H1 (cell line): ENCODE results near the gene C17orf100. TPM values are rescaled to one million over a fixed set of nuclear protein-coding genes. Genes with fewer than 3 reads are reported as not detected.

ENCODE experiments used
- CTCF ChIA-PET: fragments of 300-600 bp; sonication (Branson Sonifier 250); formaldehyde crosslinking; loops from one replicate; lab custom pipeline; 2021; ENCODE audit not compliant: partially characterized antibody; lab: Charles Lee
- POLR2A ChIA-PET: fragments of 300-600 bp; sonication (Branson Sonifier 250); formaldehyde crosslinking; loops from one replicate; lab custom pipeline; 2021; ENCODE audit warnings: inconsistent platforms; ENCODE audit not compliant: partially characterized antibody; lab: Charles Lee
- DNase-seq, 2 experiments: peaks; one replicate each; pipeline versions ENCODE4 v3.0.0 to v3.0.0-alpha.2; 2010 to 2022; ENCODE audit warnings: low spot score in 2 of 2, low read depth in 1 of 2, mixed read lengths in 1 of 2
- FAIRE-seq: peaks from 2 replicates; lab custom pipeline; 2011; peaks lifted over from hg19 to GRCh38; lab: Jason Lieb, UNC
- H2AFZ ChIP-seq: 2 replicates; pipeline ENCODE4 v1.8.1; 2012; ENCODE audit warnings: low read length, inconsistent platforms
- H2AK5ac ChIP-seq: 2 replicates; pipeline ENCODE4 v1.6.1; 2013; ENCODE audit warnings: low read depth, low read length
- H2BK120ac ChIP-seq: replicated peaks from 2 replicates; pipeline ENCODE3; 2013; ENCODE audit warnings: low read depth, low read length, inconsistent platforms
- H2BK12ac ChIP-seq: 2 replicates; pipeline ENCODE4 v1.6.1; 2013; ENCODE audit warnings: low read depth, low read length
- H2BK15ac ChIP-seq: 2 replicates; pipeline ENCODE4 v1.6.1; 2013; ENCODE audit warnings: low read length
- H2BK20ac ChIP-seq: 2 replicates; pipeline ENCODE4 v1.6.1; 2013; ENCODE audit warnings: low read length
- H2BK5ac ChIP-seq: 2 replicates; pipeline ENCODE4 v1.6.1; 2013; ENCODE audit warnings: low read depth, low read length
- H3K14ac ChIP-seq: 2 replicates; pipeline ENCODE4 v1.6.1; 2013; ENCODE audit warnings: inconsistent platforms; ENCODE audit not compliant: insufficient read length
- H3K18ac ChIP-seq: 2 replicates; pipeline ENCODE4 v1.6.1; 2013; ENCODE audit warnings: low read length; ENCODE audit errors: extremely low read depth
- H3K23ac ChIP-seq: 2 replicates; pipeline ENCODE4 v1.6.1; 2013; ENCODE audit warnings: inconsistent platforms; ENCODE audit not compliant: insufficient read length
- H3K23me2 ChIP-seq: 2 replicates; pipeline ENCODE4 v1.6.1; 2013; ENCODE audit warnings: low read depth, low read length
- H3K27ac ChIP-seq: 2 replicates; pipeline ENCODE4 v1.6.1; 2011; ENCODE audit warnings: low read depth, low read length, inconsistent platforms
- H3K27me3 ChIP-seq, 4 experiments: replicated peaks in 1 of 4; 1 replicate in 1 of 4; 2 replicates in 3 of 4; pipeline versions ENCODE4 v1.6.1 to v1.8.1; 2011 to 2013; ENCODE audit warnings: low read length in 3 of 4, mild to moderate bottlenecking in 3 of 4, inconsistent platforms in 2 of 4, mixed read lengths in 2 of 4, moderate library complexity in 1 of 4; ENCODE audit not compliant: control insufficient read depth in 3 of 4, insufficient read depth in 3 of 4; ENCODE audit errors: extremely low read depth in 1 of 4
- H3K36me3 ChIP-seq, 4 experiments: 2 replicates each; pipeline versions ENCODE4 v1.6.1 to v1.8.1; 2011 to 2013; ENCODE audit warnings: mild to moderate bottlenecking in 4 of 4, low read length in 3 of 4, moderate library complexity in 2 of 4, control low read depth in 1 of 4, inconsistent platforms in 1 of 4; ENCODE audit not compliant: insufficient read depth in 4 of 4, control insufficient read depth in 2 of 4
- H3K4ac ChIP-seq: replicated peaks from 2 replicates; pipeline ENCODE3; 2013; ENCODE audit warnings: low read length, low read depth, mixed read lengths, inconsistent platforms; ENCODE audit not compliant: insufficient read length
- H3K4me1 ChIP-seq, 4 experiments: replicated peaks in 1 of 4; 1 replicate in 1 of 4; 2 replicates in 3 of 4; pipeline versions ENCODE4 v1.6.1 to v1.8.1; 2011 to 2013; ENCODE audit warnings: low read length in 3 of 4, inconsistent platforms in 2 of 4, mixed read lengths in 1 of 4; ENCODE audit not compliant: insufficient read depth in 4 of 4, control insufficient read depth in 3 of 4
- H3K4me2 ChIP-seq, 2 experiments: 2 replicates each; pipeline versions ENCODE4 v1.6.1 to v1.8.1; 2011 to 2013; ENCODE audit warnings: low read depth in 2 of 2, low read length in 2 of 2, control low read depth in 1 of 2, inconsistent platforms in 1 of 2, mild to moderate bottlenecking in 1 of 2; ENCODE audit not compliant: insufficient read depth in 1 of 2
- H3K4me3 ChIP-seq, 4 experiments: fragments of 200-600, 300-600 bp in 1 of 4; sonication (generic), shearing (Covaris generic), sonication (Bioruptor Twin) in 1 of 4; 2 replicates each; pipeline versions ENCODE4 v1.5.1 to v1.8.1; 2011 to 2016; ENCODE audit warnings: low read length in 4 of 4, low read depth in 3 of 4, control low read depth in 2 of 4, inconsistent platforms in 2 of 4, mild to moderate bottlenecking in 2 of 4, mixed read lengths in 1 of 4, moderate library complexity in 1 of 4; ENCODE audit not compliant: insufficient read depth in 2 of 4; ENCODE audit errors: extremely low read depth in 1 of 4
- H3K56ac ChIP-seq: replicated peaks from 2 replicates; pipeline ENCODE3; 2013; ENCODE audit warnings: low read depth, mild to moderate bottlenecking, mixed read lengths, low read length, inconsistent platforms; ENCODE audit not compliant: insufficient read length
- H3K79me1 ChIP-seq: 2 replicates; pipeline ENCODE4 v1.6.1; 2013; ENCODE audit warnings: low read depth, low read length, control low read depth
- H3K79me2 ChIP-seq, 2 experiments: 2 replicates each; pipeline versions ENCODE4 v1.6.1 to v1.8.1; 2012 to 2013; ENCODE audit warnings: low read length in 2 of 2, mild to moderate bottlenecking in 2 of 2, inconsistent platforms in 1 of 2; ENCODE audit not compliant: insufficient read depth in 2 of 2, control insufficient read depth in 1 of 2
- H3K9ac ChIP-seq, 4 experiments: replicated peaks in 1 of 4; 1 replicate in 1 of 4; 2 replicates in 3 of 4; pipeline versions ENCODE4 v1.6.1 to v1.8.1; 2011 to 2013; ENCODE audit warnings: low read depth in 3 of 4, low read length in 3 of 4, control low read depth in 2 of 4, mild to moderate bottlenecking in 2 of 4, moderate library complexity in 2 of 4, inconsistent platforms in 1 of 4; ENCODE audit errors: extremely low read depth in 1 of 4
- H3K9me3 ChIP-seq, 2 experiments: 2 replicates each; pipeline versions ENCODE4 v1.6.1 to v1.8.1; 2012 to 2013; ENCODE audit warnings: mild to moderate bottlenecking in 2 of 2, moderate library complexity in 2 of 2, control low read depth in 1 of 2, inconsistent platforms in 1 of 2, low read depth in 1 of 2, low read length in 1 of 2, mixed read lengths in 1 of 2; ENCODE audit not compliant: insufficient read depth in 2 of 2
- H4K20me1 ChIP-seq, 2 experiments: replicated peaks in 1 of 2; 2 replicates each; pipeline versions ENCODE3 to v1.8.1; 2011 to 2013; ENCODE audit warnings: inconsistent platforms in 2 of 2, low read length in 2 of 2, mild to moderate bottlenecking in 1 of 2; ENCODE audit not compliant: insufficient read depth in 2 of 2, control insufficient read depth in 1 of 2
- H4K5ac ChIP-seq: 2 replicates; pipeline ENCODE4 v1.6.1; 2013; ENCODE audit warnings: low read length, low read depth, mixed read lengths, inconsistent platforms; ENCODE audit not compliant: insufficient read length
- H4K8ac ChIP-seq: 2 replicates; pipeline ENCODE4 v1.8.0; 2013; ENCODE audit warnings: mild to moderate bottlenecking, moderate library complexity, low read length, inconsistent platforms; ENCODE audit not compliant: insufficient read depth; ENCODE audit errors: extremely low read depth
- H4K91ac ChIP-seq: replicated peaks from 2 replicates; pipeline ENCODE3; 2013; ENCODE audit warnings: low read length, mixed read lengths, inconsistent platforms; ENCODE audit not compliant: insufficient read length
- ATF3 ChIP-seq: IDR thresholded peaks from 2 replicates; pipeline ENCODE4 v1.6.1; 2011; ENCODE audit warnings: low read depth, mild to moderate bottlenecking, low read length; ENCODE audit not compliant: insufficient read depth
- BACH1 ChIP-seq: IDR thresholded peaks from 2 replicates; pipeline ENCODE4 v1.6.1; 2012; ENCODE audit warnings: low read length, improper control_type of control experiment
- BCL11A ChIP-seq, 2 experiments: IDR thresholded peaks; one replicate each; pipeline ENCODE4 v1.6.1; 2011; ENCODE audit warnings: low read depth in 2 of 2, low read length in 2 of 2, mild to moderate bottlenecking in 2 of 2
- CHD1 ChIP-seq: IDR thresholded peaks from 2 replicates; pipeline ENCODE4 v1.6.1; 2012; ENCODE audit warnings: low read depth, low read length, improper control_type of control experiment
- CTBP2 ChIP-seq: IDR thresholded peaks from 2 replicates; pipeline ENCODE4 v1.7.0; 2011; ENCODE audit warnings: borderline replicate concordance, mild to moderate bottlenecking, moderate library complexity, mixed read lengths, low read length; ENCODE audit not compliant: insufficient read depth, insufficient read length
- FOSL1 ChIP-seq: IDR thresholded peaks from 2 replicates; pipeline ENCODE4 v1.6.1; 2011; ENCODE audit warnings: mild to moderate bottlenecking, low read depth, low read length, moderate library complexity; ENCODE audit not compliant: insufficient read depth
- JUND ChIP-seq: IDR thresholded peaks from 2 replicates; pipeline ENCODE4 v1.6.1; 2011; ENCODE audit warnings: mild to moderate bottlenecking, improper control_type of control experiment, low read length
- PHF8 ChIP-seq: fragments of 200-600 bp; sonication (generic); conservative IDR thresholded peaks from 2 replicates; pipeline ENCODE4 v1.7.1; 2012; ENCODE audit warnings: low read depth, mild to moderate bottlenecking, inconsistent platforms, low read length, moderate library complexity
- POLR2AphosphoS5 ChIP-seq: IDR thresholded peaks from 2 replicates; pipeline ENCODE4 v1.6.1; 2011; ENCODE audit warnings: low read depth, low read length
- RBBP5 ChIP-seq: IDR thresholded peaks from 2 replicates; pipeline ENCODE4 v1.7.1; 2012; ENCODE audit warnings: low read depth, mild to moderate bottlenecking, inconsistent platforms, low read length, moderate library complexity, borderline replicate concordance
- SIX5 ChIP-seq: IDR thresholded peaks from 2 replicates; pipeline ENCODE4 v1.6.1; 2011; ENCODE audit warnings: mild to moderate bottlenecking, low read depth, low read length
- SP1 ChIP-seq: IDR thresholded peaks from 2 replicates; pipeline ENCODE4 v1.6.1; 2011; ENCODE audit warnings: low read depth, low read length
- SP4 ChIP-seq: IDR thresholded peaks from 2 replicates; pipeline ENCODE4 v1.6.1; 2012; ENCODE audit warnings: low read length, inconsistent platforms
- TCF12 ChIP-seq: IDR thresholded peaks from 2 replicates; pipeline ENCODE4 v1.6.1; 2011; ENCODE audit warnings: low read depth, mild to moderate bottlenecking, low read length
- YY1 ChIP-seq: IDR thresholded peaks from 2 replicates; pipeline ENCODE4 v1.6.1; 2011; ENCODE audit warnings: low read depth, mild to moderate bottlenecking, low read length
- WGBS, 2 experiments: shearing (Covaris generic) in 1 of 2; methylation state at CpG; one replicate each; pipeline versions ENCODE4 v1.1.6 to v1.1.7; 2013 to 2015; ENCODE audit warnings: low lambda C conversion rate in 2 of 2, mixed read lengths in 2 of 2, inconsistent platforms in 1 of 2, low coverage in 1 of 2, missing lambda C conversion rate in 1 of 2; ENCODE audit not compliant: insufficient replicate concordance in 2 of 2, insufficient coverage in 1 of 2, insufficient read length in 1 of 2; ENCODE audit errors: extremely low coverage in 1 of 2, missing lambda C conversion rate in 1 of 2; 5-methylcytosine and 5-hydroxymethylcytosine counted together
- polyA plus RNA-seq, 7 experiments: library from polyadenylated mRNA; depleted of rRNA in 3 of 7; stranded (reverse) in 5 of 7; unstranded in 2 of 7; fragments of >200 nt in 5 of 7; fragments of 200-250 nt in 2 of 7; gene quantifications; 1 replicate in 5 of 7; 2 replicates in 1 of 7; 4 replicates in 1 of 7; pipeline versions ENCODE4 v1.2.1 to v1.2.3, GENCODE V29; 2011 to 2013; ENCODE audit warnings: missing spikeins in 2 of 7, mixed read lengths in 2 of 7
- total RNA-seq: library from RNA; stranded (reverse); fragmentation: NEBNext Ultra II Directional; extraction: Animal tissue kit (Norgen Biotek cat#: 25700); gene quantifications from 2 replicates; pipeline ENCODE4 v1.2.1, GENCODE V29; 2021

Gene C17orf100
- total and polyA plus RNA-seq, 2 of the 8 experiments (the other 6 are each of a cell fraction or from before 2014, with no cell fraction given): 2.1 to 2.8 TPM

- Histone ChIP-seq H3K56ac (no peak overlapping the region), H4K5ac (no peak overlapping the region), H3K14ac (no peak overlapping the region), H3K36me3 (no peaks in the 10 kb centered on the region), H2BK20ac (no peak overlapping the region), H3K4me2 (no peak overlapping the region), H3K9me3 (no peaks in the 10 kb centered on the region), H3K79me1 (no peaks in the 10 kb centered on the region), H2BK15ac (no peak overlapping the region), H2BK5ac (no peak overlapping the region), H4K8ac (no peak overlapping the region), H2AK5ac (no peak overlapping the region), H3K4ac (no peak overlapping the region), H3K27ac (no peak overlapping the region), H2BK120ac (no peak overlapping the region), H3K18ac (no peak overlapping the region), H3K9ac (no peak overlapping the region), H3K4me3 (no peak overlapping the region), H3K27me3 (no peaks in the 10 kb centered on the region; a peak in 1 of 7 replicates), H3K79me2 (no peaks in the 10 kb centered on the region), H2AFZ (no peak overlapping the region), H4K91ac (no peak overlapping the region), H3K23ac (no peak overlapping the region), H2BK12ac (no peak overlapping the region), H3K23me2 (peaks cover 4% of the 10 kb centered on the region; the same call in 1 of the 2 replicates), H3K4me1 (no peaks in the 10 kb centered on the region), H4K20me1 (peaks cover 0 to 2% of the 10 kb centered on the region in 2 experiments)
- no peak for DNase-seq
- 85% methylated on average over 3 of the region's 3 CpGs; no CpG with 5 or more reads in 1 of the 2 experiments for WGBS, 2 experiments
- CTCF ChIA-PET: interaction anchor here (1.4 to 1.9 kb wide), 2 partner anchors 10 to 13 kb away, joined by 3 to 10 read pairs; no protein-coding TSS in a partner anchor
- POLR2A ChIA-PET: interaction anchor here (0.9 to 1.1 kb wide), 2 partner anchors 8 to 9 kb away, joined by 3 read pairs; no protein-coding TSS in a partner anchor
- FAIRE-seq: no peak
- TF ChIP-seq SP4 (no peak), BACH1 (no peak), POLR2AphosphoS5 (no peak), YY1 (no peak), JUND (no peak), SIX5 (no peak), TCF12 (no peak), PHF8 (no peak), FOSL1 (no peak), SP1 (no peak), CHD1 (no peak), RBBP5 (no peak), BCL11A (IDR thresholded peaks at IDR 0.05; ENCODE audit: low read depth in 2 of 2, low read length in 2 of 2) (no peak), CTBP2 (no peak), ATF3 (no peak)
These were observed 40.0 kb downstream of the C17orf100 start for GRCh38 chr17:6691546-6691945.
